ENCODE measurements around the gene SIPA1. TPM values are rescaled to one million over a fixed set of nuclear protein-coding genes. Genes with fewer than 3 reads are reported as not detected.
A peak's percentile ranks its signal among the peaks of the same experiment; 100 is the strongest.

The SIPA1 gene
- 5.4 and 5.8 TPM in 2 replicates for total RNA-seq (2016; rRNA removed; fragmentation: Illumina TruSeq; extraction: Trizol)
- 2.4 and 2.5 TPM in 2 replicates for total RNA-seq (2016; cell fraction: cytosol; rRNA removed; fragmentation: Illumina TruSeq; extraction: Trizol; ENCODE audit: low read depth)
- total RNA-seq (2016; cell fraction: insoluble cytoplasmic fraction; rRNA removed; fragmentation: Illumina TruSeq; extraction: Trizol) = 5.0 and 7.9 TPM in 2 replicates
- total RNA-seq (2016; cell fraction: membrane; rRNA removed; fragmentation: Illumina TruSeq; extraction: Trizol) = 5.1 and 6.5 TPM in 2 replicates
- total RNA-seq (2016; cell fraction: nucleus; rRNA removed; fragmentation: Illumina TruSeq; extraction: Trizol) = 4.5 and 6.8 TPM in 2 replicates
- polyA plus RNA-seq (2011; rRNA removed) = 7.7 and 9.1 TPM in 2 replicates
- 4.1 and 8.2 TPM in 2 replicates for polyA plus RNA-seq (2011; cell fraction: cytosol; rRNA removed)
- 29.6 and 37.0 TPM in 2 replicates for polyA plus RNA-seq (2011; cell fraction: nucleus; rRNA removed)
- 4.6 and 5.8 TPM in 2 replicates for polyA plus RNA-seq (2012)
- polyA plus RNA-seq (2016; cell fraction: cytosol; fragmentation: Illumina TruSeq; extraction: Trizol; ENCODE audit: low read depth) = 2.6 and 2.8 TPM in 2 replicates
- polyA plus RNA-seq (2016; cell fraction: insoluble cytoplasmic fraction; fragmentation: Illumina TruSeq; extraction: Trizol; ENCODE audit: low read depth) = 4.1 and 5.0 TPM in 2 replicates
- polyA plus RNA-seq (2016; cell fraction: membrane; fragmentation: Illumina TruSeq; extraction: Trizol; ENCODE audit: low read depth) = 4.4 and 5.1 TPM in 2 replicates
- polyA plus RNA-seq (2016; cell fraction: nucleus; fragmentation: Illumina TruSeq; extraction: Trizol; ENCODE audit: insufficient read depth, low read depth) = 10.2 and 11.1 TPM in 2 replicates
- polyA minus RNA-seq (2011; rRNA and poly(A)+ RNA removed; ENCODE audit: low replicate concordance) = 33.6 and 36.0 TPM in 2 replicates
- 9.0 and 11.6 TPM in 2 replicates for polyA minus RNA-seq (2011; cell fraction: cytosol; rRNA and poly(A)+ RNA removed)
- 6.8 and 10.8 TPM in 2 replicates for polyA minus RNA-seq (2011; cell fraction: nucleus; rRNA and poly(A)+ RNA removed)
- Bru-seq, nascent RNA = percentile 38 among the genes with signal in this experiment
- percentile 48 among the genes with signal in this experiment for BruChase-seq, experiment 1, labeled RNA remaining after a 6-hour chase
- percentile 43 among the genes with signal in this experiment for BruChase-seq, experiment 2, labeled RNA remaining after a 2-hour chase
- long read RNA-seq, experiment 1, partial matches to known transcripts = 1 of 1 reads
- long read RNA-seq, experiment 1, other reads (novel, unspliced or antisense) = 0 of 1 reads
- long read RNA-seq, experiment 2, transcript SIPA1-209 (16 exons, 3,521 nt) = major isoform, 8 of 23 reads
- long read RNA-seq, experiment 2, partial matches to known transcripts = 9 of 23 reads
- long read RNA-seq, experiment 2, other reads (novel, unspliced or antisense) = 6 of 23 reads

GRCh38 chr11:65637794-65638419, at the start of gene SIPA1:
Gene SIPA1, plus strand, starts transcription at chr11:65638101. Its CDS starts 2,821 bp downstream, at chr11:65640922.
- Histone ChIP-seq H4K20me1 (ENCODE audit: insufficient read depth, low read length) (no peaks in the 10 kb centered on the region), H3K4me3 (replicated peaks in 1 of 3; ENCODE audit: insufficient read depth in 1 of 3, low read depth in 2 of 3, low read length in 3 of 3) (peak within 1 kb of the TSS; percentile 52 to 88 (median 73); a peak in 5 of 6 replicates), H3K36me3 (replicated peaks in 1 of 2; ENCODE audit: control insufficient read depth in 1 of 2, insufficient read depth in 2 of 2, low read length in 2 of 2) (peaks cover 17 to 37% of the 10 kb centered on the region in 2 experiments; a peak in 4 of 5 replicates), H3K9me3 (ENCODE audit: low read length) (no peaks in the 10 kb centered on the region), H3K4me2 (ENCODE audit: low read depth, low read length) (peak within 1 kb of the TSS; percentile 93), H3K4me1 (ENCODE audit: insufficient read depth, low read length) (peaks cover 33% of the 10 kb centered on the region), H3K27ac (ENCODE audit: extremely low read length, insufficient read depth, low read length) (peak within 1 kb of the TSS; percentile 61), H2AFZ (ENCODE audit: low read length) (no peak within 1 kb of the TSS), H3K9ac (ENCODE audit: insufficient read depth, low read depth, low read length) (peak within 1 kb of the TSS; percentile 73), H3K79me2 (ENCODE audit: insufficient read depth, low read length) (no peaks in the 10 kb centered on the region), H3K27me3 (ENCODE audit: control insufficient read depth in 1 of 2, insufficient read depth in 2 of 2, low read length in 2 of 2) (no peaks in the 10 kb centered on the region)
- ChIA-PET POLR2A (interaction anchor here (0.6 to 4.6 kb wide), 16 partner anchors 8 to 290 kb away, joined by 3 to 78 read pairs (median 4); partner anchors contain the start of genes MAP3K11, PCNX3 and RELA), CTCF (ENCODE audit: low intra/inter-chr PET ratio, low total read pairs) (interaction anchor here (1.2 kb wide), 1 partner anchor 180 kb away, joined by 4 read pairs; no protein-coding TSS in a partner anchor)
- in situ Hi-C loops (cut with HindIII; ENCODE audit: extremely low pct_ligation_motif_present, low pct_unique_long_range_greater_than_20kb) = no loop called here
- no TSS peak for BruUV-seq (replicated peaks)
- 33% methylated on average over 3 of the region's 46 CpGs for WGBS (ENCODE audit: low lambda C conversion rate)
- ATAC-seq (peak; percentile 83), DNase-seq (ENCODE audit: low spot score) (peak; percentile 88), FAIRE-seq (peak; percentile 57)
- intact Hi-C loops (cut with micrococcal nuclease; ENCODE audit: unreplicated experiment) = no loop called here
- TF ChIP-seq MAZ (IDR thresholded peaks at IDR 0.05; ENCODE audit: borderline replicate concordance, low read depth, low read length) (peak; percentile 40; the same call in 1 of the 2 replicates), MAZ (CRISPR knock-in tag; IDR thresholded peaks at IDR 0.05; ENCODE audit: low read depth) (peak; percentile 61; the same call in 1 of the 2 replicates), SAP130 (CRISPR knock-in tag; IDR thresholded peaks at IDR 0.05; ENCODE audit: low read depth) (peak; percentile 71), HNF4G (IDR thresholded peaks at IDR 0.05; ENCODE audit: borderline replicate concordance, low read depth, low read length) (no peak), HNF4G (CRISPR knock-in tag; IDR thresholded peaks at IDR 0.05; ENCODE audit: borderline replicate concordance, low read depth) (0 out of 2 replicates have a peak, but pooled peaks have one; percentile 25), THAP11 (CRISPR knock-in tag; IDR thresholded peaks at IDR 0.05) (0 out of 2 replicates have a peak, but pooled peaks have one; percentile 10), RBFOX2 (IDR thresholded peaks at IDR 0.05; ENCODE audit: low read depth, low read length) (peak; percentile 86), ZGPAT (CRISPR knock-in tag; IDR thresholded peaks at IDR 0.05) (0 out of 2 replicates have a peak, but pooled peaks have one; percentile 36), PLSCR1 (CRISPR knock-in tag; IDR thresholded peaks at IDR 0.05; ENCODE audit: borderline replicate concordance) (no peak), ARNT2 (CRISPR knock-in tag; IDR thresholded peaks at IDR 0.05; ENCODE audit: low read depth) (peak; percentile 74; the same call in 1 of the 2 replicates), BRF2 (CRISPR knock-in tag; IDR thresholded peaks at IDR 0.05) (0 out of 2 replicates have a peak, but pooled peaks have one; percentile 29), ZNF775 (CRISPR knock-in tag; IDR thresholded peaks at IDR 0.05; ENCODE audit: borderline replicate concordance) (no peak)
